Neural cell (in vitro differentiated cells): ENCODE data around the gene DLK1.

Source experiments
- CTCF ChIP-seq: fragments of 450-650 bp; IDR thresholded peaks from 2 replicates; pipeline ENCODE4 v1.5.1; 2014; ENCODE audit warnings: antibody characterized with exemption, mild to moderate bottlenecking, moderate library complexity; ENCODE audit not compliant: poor library complexity, severe bottlenecking
- POLR2AphosphoS5 ChIP-seq: IDR thresholded peaks from 2 replicates; pipeline ENCODE4 v1.6.1; 2012
- REST ChIP-seq: IDR thresholded peaks from 2 replicates; pipeline ENCODE4 v1.6.1; 2012; ENCODE audit warnings: borderline replicate concordance
- SMC3 ChIP-seq: fragments of 450-650 bp; conservative IDR thresholded peaks from 2 replicates; pipeline ENCODE4 v1.6.1; 2014; ENCODE audit warnings: antibody characterized with exemption, mild to moderate bottlenecking, moderate library complexity; ENCODE audit not compliant: poor library complexity

GRCh38 chr14:100728962-100729361, 2.3 kb downstream of the DLK1 start:
- TF ChIP-seq CTCF, result no peak
- TF ChIP-seq SMC3, result no peak
- no peak for TF ChIP-seq POLR2AphosphoS5
- TF ChIP-seq REST, result no peak
